ENCODE measurements around the gene AUH.

DNA sequence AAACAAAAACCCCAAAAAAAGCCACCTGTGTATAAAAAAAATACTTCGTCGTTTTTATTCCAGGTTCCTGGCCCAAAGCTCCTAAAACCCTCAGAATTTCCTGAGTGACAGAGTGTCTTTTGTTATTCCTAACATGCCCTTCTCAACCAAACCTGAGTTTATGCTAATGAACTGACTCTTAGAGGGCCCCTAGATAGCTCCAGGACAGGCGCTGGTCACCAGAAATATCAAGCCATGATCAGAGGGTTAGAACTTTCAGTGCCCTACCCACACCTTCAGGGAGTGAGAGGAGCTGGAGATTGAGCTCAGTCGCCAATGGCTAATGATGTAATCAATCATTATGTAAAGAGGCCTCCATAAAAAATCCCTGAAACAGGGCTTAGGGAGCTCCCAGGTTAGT, 15.7 kb downstream of the AUH start:
- TF ChIP-seq, protein P1, sequence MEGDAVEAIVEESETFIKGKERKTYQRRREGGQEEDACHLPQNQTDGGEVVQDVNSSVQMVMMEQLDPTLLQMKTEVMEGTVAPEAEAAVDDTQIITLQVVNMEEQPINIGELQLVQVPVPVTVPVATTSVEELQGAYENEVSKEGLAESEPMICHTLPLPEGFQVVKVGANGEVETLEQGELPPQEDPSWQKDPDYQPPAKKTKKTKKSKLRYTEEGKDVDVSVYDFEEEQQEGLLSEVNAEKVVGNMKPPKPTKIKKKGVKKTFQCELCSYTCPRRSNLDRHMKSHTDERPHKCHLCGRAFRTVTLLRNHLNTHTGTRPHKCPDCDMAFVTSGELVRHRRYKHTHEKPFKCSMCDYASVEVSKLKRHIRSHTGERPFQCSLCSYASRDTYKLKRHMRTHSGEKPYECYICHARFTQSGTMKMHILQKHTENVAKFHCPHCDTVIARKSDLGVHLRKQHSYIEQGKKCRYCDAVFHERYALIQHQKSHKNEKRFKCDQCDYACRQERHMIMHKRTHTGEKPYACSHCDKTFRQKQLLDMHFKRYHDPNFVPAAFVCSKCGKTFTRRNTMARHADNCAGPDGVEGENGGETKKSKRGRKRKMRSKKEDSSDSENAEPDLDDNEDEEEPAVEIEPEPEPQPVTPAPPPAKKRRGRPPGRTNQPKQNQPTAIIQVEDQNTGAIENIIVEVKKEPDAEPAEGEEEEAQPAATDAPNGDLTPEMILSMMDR (conservative IDR thresholded peaks at IDR 0.05 in 1 of 2, IDR thresholded peaks at IDR 0.05 in 1 of 2; ENCODE audit: low read depth in 1 of 2, low read length in 2 of 2), result no peak
- no peak for TF ChIP-seq EZH2 (IDR thresholded peaks at IDR 0.05; ENCODE audit: low read length, missing control alignments)

Measured in fibroblast of lung (primary cell).